H1 (cell line): ENCODE data around the gene SPDYE6. TPM values are rescaled to one million over a fixed set of nuclear protein-coding genes. Genes with fewer than 3 reads are reported as not detected.

Experiments
- ATF2 ChIP-seq: IDR thresholded peaks from 2 replicates; pipeline ENCODE4 v1.6.1; 2012; ENCODE audit warnings: low read length, inconsistent platforms
- ATF3 ChIP-seq: IDR thresholded peaks from 2 replicates; pipeline ENCODE4 v1.6.1; 2011; ENCODE audit warnings: low read depth, mild to moderate bottlenecking, low read length; ENCODE audit not compliant: insufficient read depth
- BACH1 ChIP-seq: IDR thresholded peaks from 2 replicates; pipeline ENCODE4 v1.6.1; 2012; ENCODE audit warnings: low read length, improper control_type of control experiment
- BCL11A ChIP-seq, 2 experiments: IDR thresholded peaks; one replicate each; pipeline ENCODE4 v1.6.1; 2011; ENCODE audit warnings: low read depth in 2 of 2, low read length in 2 of 2, mild to moderate bottlenecking in 2 of 2
- CHD1 ChIP-seq: IDR thresholded peaks from 2 replicates; pipeline ENCODE4 v1.6.1; 2012; ENCODE audit warnings: low read depth, low read length, improper control_type of control experiment
- CHD2 ChIP-seq: IDR thresholded peaks from 2 replicates; pipeline ENCODE4 v1.6.1; 2012; ENCODE audit warnings: low read length, improper control_type of control experiment
- E2F6 ChIP-seq: IDR thresholded peaks from 2 replicates; pipeline ENCODE4 v1.6.1; 2012; ENCODE audit warnings: inconsistent platforms
- FOSL1 ChIP-seq: IDR thresholded peaks from 2 replicates; pipeline ENCODE4 v1.6.1; 2011; ENCODE audit warnings: mild to moderate bottlenecking, low read depth, low read length, moderate library complexity; ENCODE audit not compliant: insufficient read depth
- HDAC2 ChIP-seq, 2 experiments: fragments of 300-600 bp in 1 of 2; sonication (generic) in 1 of 2; IDR thresholded peaks; 2 replicates each; pipeline ENCODE4 v1.6.1; 2011 to 2012; ENCODE audit warnings: low read depth in 2 of 2, low read length in 2 of 2, mild to moderate bottlenecking in 2 of 2, moderate library complexity in 2 of 2, borderline replicate concordance in 1 of 2, inconsistent platforms in 1 of 2
- HDAC6 ChIP-seq: IDR thresholded peaks from one replicate; pipeline ENCODE4 v1.7.1; 2012; ENCODE audit warnings: low read depth, mild to moderate bottlenecking, inconsistent platforms, low read length, moderate library complexity
- MAX ChIP-seq: IDR thresholded peaks from 2 replicates; pipeline ENCODE4 v1.6.1; 2012; ENCODE audit warnings: inconsistent platforms
- RBBP5 ChIP-seq: IDR thresholded peaks from 2 replicates; pipeline ENCODE4 v1.7.1; 2012; ENCODE audit warnings: low read depth, mild to moderate bottlenecking, inconsistent platforms, low read length, moderate library complexity, borderline replicate concordance
- RXRA ChIP-seq: IDR thresholded peaks from 2 replicates; pipeline ENCODE4 v1.6.1; 2011; ENCODE audit warnings: low read depth, mild to moderate bottlenecking, low read length, moderate library complexity; ENCODE audit not compliant: insufficient read depth
- SIN3A ChIP-seq, 2 experiments: IDR thresholded peaks in 1 of 2; conservative IDR thresholded peaks in 1 of 2; 2 replicates each; pipeline ENCODE4 v1.6.1; 2011 to 2012; ENCODE audit warnings: low read length in 2 of 2, improper control_type of control experiment in 1 of 2, low read depth in 1 of 2, mild to moderate bottlenecking in 1 of 2
- SIX5 ChIP-seq: IDR thresholded peaks from 2 replicates; pipeline ENCODE4 v1.6.1; 2011; ENCODE audit warnings: mild to moderate bottlenecking, low read depth, low read length
- SRF ChIP-seq: IDR thresholded peaks from 2 replicates; pipeline ENCODE4 v1.6.1; 2011; ENCODE audit warnings: mild to moderate bottlenecking, low read depth, low read length, moderate library complexity
- USF2 ChIP-seq: IDR thresholded peaks from 2 replicates; pipeline ENCODE4 v1.6.1; 2011; ENCODE audit warnings: low read length, improper control_type of control experiment
- YY1 ChIP-seq: IDR thresholded peaks from 2 replicates; pipeline ENCODE4 v1.6.1; 2011; ENCODE audit warnings: low read depth, mild to moderate bottlenecking, low read length
- polyA plus RNA-seq, 7 experiments: library from polyadenylated mRNA; depleted of rRNA in 3 of 7; stranded (reverse) in 5 of 7; unstranded in 2 of 7; fragments of >200 nt in 5 of 7; fragments of 200-250 nt in 2 of 7; gene quantifications; 1 replicate in 5 of 7; 2 replicates in 1 of 7; 4 replicates in 1 of 7; pipeline versions ENCODE4 v1.2.1 to v1.2.3, GENCODE V29; 2011 to 2013; ENCODE audit warnings: missing spikeins in 2 of 7, mixed read lengths in 2 of 7
- total RNA-seq: library from RNA; stranded (reverse); fragmentation: NEBNext Ultra II Directional; extraction: Animal tissue kit (Norgen Biotek cat#: 25700); gene quantifications from 2 replicates; pipeline ENCODE4 v1.2.1, GENCODE V29; 2021

SPDYE6 gene
- total and polyA plus RNA-seq, 2 of the 8 experiments (the other 6 are each of a cell fraction or from before 2014, with no cell fraction given): not detected

GRCh38 chr7:102300643-102301221 is 55.5 kb downstream of the SPDYE6 start (continued):
- TF ChIP-seq ATF2: no peak
- no peak for TF ChIP-seq HDAC6
- no peak for TF ChIP-seq ATF3
- peak; percentile 94 for TF ChIP-seq MAX
- TF ChIP-seq HDAC2 (IDR thresholded peaks at IDR 0.05; ENCODE audit: borderline replicate concordance in 1 of 2, low read depth in 2 of 2, low read length in 2 of 2): peak in 1 of 2 experiments; percentile 62; a peak in 1 of 4 replicates
- TF ChIP-seq RBBP5: no peak
- TF ChIP-seq FOSL1: no peak
- no peak for TF ChIP-seq BACH1
- no peak for TF ChIP-seq RXRA
- no peak for TF ChIP-seq SIX5
- peak; percentile 97 for TF ChIP-seq E2F6
- TF ChIP-seq BCL11A (IDR thresholded peaks at IDR 0.05; ENCODE audit: low read depth in 2 of 2, low read length in 2 of 2): no peak
- TF ChIP-seq SIN3A (conservative IDR thresholded peaks at IDR 0.05 in 1 of 2, IDR thresholded peaks at IDR 0.05 in 1 of 2; ENCODE audit: low read depth in 1 of 2, low read length in 2 of 2): peak in 1 of 2 experiments; percentile 63; a peak in 1 of 4 replicates
- peak; percentile 33; the same call in 1 of the 2 replicates for TF ChIP-seq CHD2
- no peak for TF ChIP-seq USF2
- no peak for TF ChIP-seq SRF
- no peak for TF ChIP-seq CHD1
- TF ChIP-seq YY1: peak; percentile 85
